ENCODE data around the gene SLC35F4. TPM values are rescaled to one million over a fixed set of nuclear protein-coding genes. Genes with fewer than 3 reads are reported as not detected.

Gene SLC35F4
- total RNA-seq, 1 donor from 2014 or later = not detected

- no peak overlapping the region for H3K4me3 ChIP-seq (ENCODE audit: low read depth, low read length)
- TF ChIP-seq CTCF (conservative IDR thresholded peaks at IDR 0.05; ENCODE audit: low read depth, low read length) = no peak
- DNase-seq (ENCODE audit: low read depth) = no peak
Observed at GRCh38 chr14:57699947-57700346, 165.9 kb downstream of the SLC35F4 start.

GRCh38 chr14:57692671-57693070 is 173.2 kb downstream of the SLC35F4 start:
- TF ChIP-seq CTCF (conservative IDR thresholded peaks at IDR 0.05; ENCODE audit: low read depth, low read length) = peak; percentile 68
- DNase-seq (ENCODE audit: low read depth) = no peak
- H3K4me3 ChIP-seq (ENCODE audit: low read depth, low read length) = no peak overlapping the region

GRCh38 chr14:57687416-57687815 is 178.5 kb downstream of the SLC35F4 start:
- TF ChIP-seq CTCF (conservative IDR thresholded peaks at IDR 0.05; ENCODE audit: low read depth, low read length) = no peak
- no peak for DNase-seq (ENCODE audit: low read depth)
- H3K4me3 ChIP-seq (ENCODE audit: low read depth, low read length) = no peak overlapping the region

- no peak for DNase-seq (ENCODE audit: low read depth)
- no peak for TF ChIP-seq CTCF (conservative IDR thresholded peaks at IDR 0.05; ENCODE audit: low read depth, low read length)
- H3K4me3 ChIP-seq (ENCODE audit: low read depth, low read length) = no peak overlapping the region
Observed at GRCh38 chr14:57686304-57686703, 179.6 kb downstream of the SLC35F4 start.

GRCh38 chr14:57671021-57671420 is 194.9 kb downstream of the SLC35F4 start:
- no peak for DNase-seq (ENCODE audit: low read depth)
- no peak overlapping the region for H3K4me3 ChIP-seq (ENCODE audit: low read depth, low read length)
- no peak for TF ChIP-seq CTCF (conservative IDR thresholded peaks at IDR 0.05; ENCODE audit: low read depth, low read length)

- DNase-seq (ENCODE audit: low read depth) = no peak
- no peak for TF ChIP-seq CTCF (conservative IDR thresholded peaks at IDR 0.05; ENCODE audit: low read depth, low read length)
- H3K4me3 ChIP-seq (ENCODE audit: low read depth, low read length) = no peak overlapping the region
Observed at GRCh38 chr14:57660208-57660607, 205.7 kb downstream of the SLC35F4 start.

- no peak for DNase-seq (ENCODE audit: low read depth)
- no peak overlapping the region for H3K4me3 ChIP-seq (ENCODE audit: low read depth, low read length)
- TF ChIP-seq CTCF (conservative IDR thresholded peaks at IDR 0.05; ENCODE audit: low read depth, low read length) = no peak
Observed at GRCh38 chr14:57659052-57659451, 206.8 kb downstream of the SLC35F4 start.
